Mesenchymal stem cell (in vitro differentiated cells and primary cell): ENCODE data around the gene EGFR.
A peak's percentile ranks its signal among the peaks of the same experiment; 100 is the strongest.

Experiments used
- DNase-seq: peaks from one replicate; pipeline ENCODE4 v3.0.0-alpha.2; 2013
- H2AFZ ChIP-seq: one replicate; pipeline ENCODE4 v1.6.1; 2013; ENCODE audit warnings: low read depth, mild to moderate bottlenecking, control low read depth, inconsistent platforms, low read length, moderate library complexity
- H2AK5ac ChIP-seq: 2 replicates; pipeline ENCODE4 v1.6.1; 2013; ENCODE audit warnings: low read length, moderate library complexity, mild to moderate bottlenecking, inconsistent platforms; ENCODE audit not compliant: severe bottlenecking
- H2BK120ac ChIP-seq: one replicate; pipeline ENCODE4 v1.6.1; 2013; ENCODE audit warnings: low read depth, mild to moderate bottlenecking, inconsistent platforms, low read length, moderate library complexity
- H2BK12ac ChIP-seq, 2 experiments: one replicate each; pipeline ENCODE4 v1.6.1; 2013; ENCODE audit warnings: inconsistent platforms in 2 of 2, low read length in 2 of 2, mild to moderate bottlenecking in 2 of 2, moderate library complexity in 2 of 2, control low read depth in 1 of 2
- H2BK15ac ChIP-seq: one replicate; pipeline ENCODE4 v1.6.1; 2013; ENCODE audit warnings: mild to moderate bottlenecking, low read depth, inconsistent platforms; ENCODE audit not compliant: poor library complexity, severe bottlenecking
- H2BK5ac ChIP-seq: 2 replicates; pipeline ENCODE4 v1.6.1; 2013; ENCODE audit warnings: low read depth, mild to moderate bottlenecking, low read length, control low read depth, inconsistent platforms; ENCODE audit not compliant: poor library complexity, severe bottlenecking
- H3K14ac ChIP-seq, 2 experiments: one replicate each; pipeline ENCODE4 v1.6.1; 2013; ENCODE audit warnings: inconsistent platforms in 2 of 2, low read length in 2 of 2, control low read depth in 1 of 2, mild to moderate bottlenecking in 1 of 2, moderate library complexity in 1 of 2
- H3K18ac ChIP-seq, 2 experiments: one replicate each; pipeline ENCODE4 v1.6.1; 2013; ENCODE audit warnings: inconsistent platforms in 2 of 2, low read length in 2 of 2, control low read depth in 1 of 2, low read depth in 1 of 2, mild to moderate bottlenecking in 1 of 2
- H3K23ac ChIP-seq, 2 experiments: one replicate each; pipeline ENCODE4 v1.6.1; 2013; ENCODE audit warnings: inconsistent platforms in 2 of 2, low read length in 2 of 2, mild to moderate bottlenecking in 2 of 2, moderate library complexity in 2 of 2, control low read depth in 1 of 2
- H3K27ac ChIP-seq: 2 replicates; pipeline ENCODE4 v1.5.1; 2013; ENCODE audit warnings: mild to moderate bottlenecking, moderate library complexity, low read length, control low read depth, inconsistent platforms; ENCODE audit not compliant: poor library complexity, severe bottlenecking
- H3K27me3 ChIP-seq, 2 experiments: 2 replicates each; pipeline versions ENCODE4 v1.6.1 to v1.7.0; 2013; ENCODE audit warnings: low read length in 2 of 2, mild to moderate bottlenecking in 2 of 2, moderate library complexity in 2 of 2, control low read depth in 1 of 2, inconsistent platforms in 1 of 2; ENCODE audit not compliant: control insufficient read depth in 1 of 2, insufficient read depth in 1 of 2
- H3K36me3 ChIP-seq, 2 experiments: 2 replicates each; pipeline versions ENCODE4 v1.6.1 to v1.7.0; 2013; ENCODE audit warnings: low read length in 2 of 2, control low read depth in 1 of 2, inconsistent platforms in 1 of 2, low read depth in 1 of 2, mild to moderate bottlenecking in 1 of 2; ENCODE audit not compliant: insufficient read depth in 2 of 2, control insufficient read depth in 1 of 2
- H3K4ac ChIP-seq, 2 experiments: one replicate each; pipeline ENCODE4 v1.6.1; 2013; ENCODE audit warnings: inconsistent platforms in 2 of 2, low read length in 2 of 2, mild to moderate bottlenecking in 2 of 2, moderate library complexity in 2 of 2, control low read depth in 1 of 2, low read depth in 1 of 2
- H3K4me1 ChIP-seq: 2 replicates; pipeline ENCODE4 v1.6.1; 2013; ENCODE audit warnings: low read depth, low read length, control low read depth; ENCODE audit not compliant: control insufficient read depth, insufficient read depth
- H3K4me2 ChIP-seq: 2 replicates; pipeline ENCODE4 v1.6.1; 2013; ENCODE audit warnings: low read length, mild to moderate bottlenecking, inconsistent platforms; ENCODE audit not compliant: poor library complexity, severe bottlenecking
- H3K4me3 ChIP-seq, 2 experiments: 2 replicates each; pipeline versions ENCODE4 v1.5.1 to v1.7.0; 2013; ENCODE audit warnings: low read length in 2 of 2, mild to moderate bottlenecking in 2 of 2, control low read depth in 1 of 2, low read depth in 1 of 2; ENCODE audit not compliant: insufficient read depth in 1 of 2
- H3K79me1 ChIP-seq: replicated peaks from 2 replicates; pipeline ENCODE4 v1.6.1; 2013; ENCODE audit warnings: mild to moderate bottlenecking, control low read depth, low read length, inconsistent platforms; ENCODE audit not compliant: poor library complexity, severe bottlenecking
- H3K9ac ChIP-seq: 2 replicates; pipeline ENCODE4 v1.7.0; 2013; ENCODE audit warnings: mild to moderate bottlenecking, low read length, moderate library complexity
- H3K9me3 ChIP-seq: 2 replicates; pipeline ENCODE4 v1.7.0; 2013; ENCODE audit warnings: mild to moderate bottlenecking, low read length; ENCODE audit not compliant: control insufficient read depth
- H4K8ac ChIP-seq: one replicate; pipeline ENCODE4 v1.6.1; 2013; ENCODE audit warnings: inconsistent platforms, mild to moderate bottlenecking, low read length, moderate library complexity
- H4K91ac ChIP-seq: one replicate; pipeline ENCODE4 v1.6.1; 2013; ENCODE audit warnings: mild to moderate bottlenecking, low read length, inconsistent platforms
- WGBS: methylation state at CpG from one replicate; pipeline ENCODE4 v1.1.7; 2013; ENCODE audit warnings: mixed read lengths; 5-methylcytosine and 5-hydroxymethylcytosine counted together

Gene EGFR

DNA sequence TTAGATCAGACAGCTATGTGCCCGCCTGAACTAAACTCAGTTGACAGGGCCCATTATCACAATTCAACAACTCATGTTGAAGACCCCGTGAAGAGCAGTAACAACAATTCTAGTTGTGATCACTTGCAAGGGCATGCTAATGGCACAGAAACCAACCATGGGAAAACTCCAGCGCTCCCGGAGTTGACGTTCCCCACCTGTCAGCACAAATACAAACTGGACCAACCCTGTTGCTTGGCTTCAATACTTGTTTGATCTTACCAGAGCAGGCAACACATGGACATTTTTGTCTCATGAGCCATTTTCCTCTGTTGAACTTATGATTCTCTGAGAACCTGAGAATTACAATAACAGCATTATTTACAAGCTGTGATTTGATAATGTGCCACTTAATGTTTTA lies 227.4 kb downstream of the EGFR start:
- 86% methylated on average over 5 of the region's 5 CpGs for WGBS

DNA sequence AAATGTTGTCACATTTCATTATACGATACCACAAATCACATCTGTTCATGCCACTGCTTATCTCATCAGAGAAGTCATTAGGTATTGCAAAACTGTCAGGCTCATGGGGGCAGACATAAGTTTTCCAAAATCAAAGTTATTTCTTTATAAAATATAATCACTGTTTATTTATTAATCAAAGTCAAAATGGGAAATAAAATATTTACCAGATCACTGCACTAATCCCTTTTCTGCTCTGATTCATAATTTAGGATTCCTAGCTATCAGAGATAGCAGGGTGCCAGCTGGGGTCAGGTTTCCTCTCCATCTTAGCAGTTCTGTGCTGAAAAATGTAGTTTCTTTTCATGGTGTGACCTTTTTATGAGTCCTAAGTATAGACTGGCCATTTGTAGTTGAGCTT lies 228.6 kb downstream of the EGFR start:
- no CpG with 5 or more reads among the region's 1 CpG for WGBS
- Histone ChIP-seq H2BK120ac (no peak overlapping the region), H2AFZ (no peak overlapping the region), H3K4me3 (no peak overlapping the region), H2BK12ac (no peak overlapping the region), H3K27ac (no peak overlapping the region), H3K4me1 (peaks cover 14% of the 10 kb centered on the region), H3K18ac (no peak overlapping the region), H3K9ac (no peak overlapping the region), H4K8ac (no peak overlapping the region), H3K9me3 (no peaks in the 10 kb centered on the region), H3K23ac (no peak overlapping the region), H3K36me3 (no peaks in the 10 kb centered on the region), H4K91ac (no peak overlapping the region), H3K4ac (no peak overlapping the region), H3K4me2 (no peak overlapping the region), H2BK15ac (no peak overlapping the region), H3K27me3 (no peaks in the 10 kb centered on the region), H3K14ac (no peak overlapping the region), H2BK5ac (no peak overlapping the region), H3K79me1 (no peaks in the 10 kb centered on the region), H2AK5ac (no peak overlapping the region)
- DNase-seq = no peak

More for the DNA sequence above, 227.4 kb downstream of the EGFR start:
- Histone ChIP-seq H2AK5ac (peak overlapping the region; percentile 26), H3K36me3 (no peaks in the 10 kb centered on the region), H3K27me3 (no peaks in the 10 kb centered on the region), H3K9ac (peak overlapping the region; percentile 44), H3K23ac (no peak overlapping the region), H2BK12ac (peak overlapping the region in 1 of 2 experiments; percentile 68), H2BK15ac (no peak overlapping the region), H3K4ac (no peak overlapping the region), H2BK120ac (no peak overlapping the region), H3K4me3 (no peak overlapping the region), H4K8ac (no peak overlapping the region), H3K14ac (no peak overlapping the region), H3K18ac (no peak overlapping the region), H3K4me1 (peaks cover 15% of the 10 kb centered on the region), H2AFZ (no peak overlapping the region), H2BK5ac (no peak overlapping the region), H3K4me2 (no peak overlapping the region), H3K27ac (no peak overlapping the region), H3K9me3 (no peaks in the 10 kb centered on the region), H3K79me1 (no peaks in the 10 kb centered on the region), H4K91ac (no peak overlapping the region)
- no peak for DNase-seq

DNA sequence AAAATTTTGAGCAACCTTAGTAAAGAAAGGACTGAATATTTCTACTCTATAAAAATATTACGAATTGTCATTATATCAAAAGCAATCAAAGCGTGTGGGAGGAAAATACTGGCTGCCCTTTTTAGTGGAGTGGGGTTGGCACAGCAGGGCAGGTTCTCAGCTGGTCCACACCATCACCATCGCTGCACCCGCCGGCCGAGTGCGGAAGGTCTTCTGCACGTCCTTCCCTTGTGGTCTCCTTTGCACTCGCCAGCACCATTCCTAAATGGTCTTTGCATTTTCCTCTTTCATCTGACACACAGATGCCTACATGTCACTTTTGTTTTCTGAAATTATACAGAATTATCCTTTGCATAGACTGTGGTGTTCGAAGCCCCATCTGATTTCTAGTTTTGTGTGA lies 229.7 kb downstream of the EGFR start:
- H3K14ac ChIP-seq = no peak overlapping the region
- H3K23ac ChIP-seq = no peak overlapping the region
- no peaks in the 10 kb centered on the region for H3K9me3 ChIP-seq
- no peak overlapping the region for H2BK5ac ChIP-seq
- WGBS = 99% methylated on average over 10 of the region's 10 CpGs
- no peak overlapping the region for H2AK5ac ChIP-seq
- H3K4me3 ChIP-seq = no peak overlapping the region
- H3K79me1 ChIP-seq = no peaks in the 10 kb centered on the region
- no peak for DNase-seq
- H2AFZ ChIP-seq = no peak overlapping the region
- no peak overlapping the region for H3K4ac ChIP-seq
- no peaks in the 10 kb centered on the region for H3K36me3 ChIP-seq
- no peak overlapping the region for H4K91ac ChIP-seq
- no peak overlapping the region for H4K8ac ChIP-seq
- H3K18ac ChIP-seq = no peak overlapping the region
- no peak overlapping the region for H3K4me2 ChIP-seq
- H2BK12ac ChIP-seq = no peak overlapping the region
- no peaks in the 10 kb centered on the region for H3K27me3 ChIP-seq
- no peak overlapping the region for H2BK120ac ChIP-seq
- no peak overlapping the region for H2BK15ac ChIP-seq
- no peak overlapping the region for H3K27ac ChIP-seq
- H3K4me1 ChIP-seq = peaks cover 13% of the 10 kb centered on the region
- H3K9ac ChIP-seq = no peak overlapping the region

DNA sequence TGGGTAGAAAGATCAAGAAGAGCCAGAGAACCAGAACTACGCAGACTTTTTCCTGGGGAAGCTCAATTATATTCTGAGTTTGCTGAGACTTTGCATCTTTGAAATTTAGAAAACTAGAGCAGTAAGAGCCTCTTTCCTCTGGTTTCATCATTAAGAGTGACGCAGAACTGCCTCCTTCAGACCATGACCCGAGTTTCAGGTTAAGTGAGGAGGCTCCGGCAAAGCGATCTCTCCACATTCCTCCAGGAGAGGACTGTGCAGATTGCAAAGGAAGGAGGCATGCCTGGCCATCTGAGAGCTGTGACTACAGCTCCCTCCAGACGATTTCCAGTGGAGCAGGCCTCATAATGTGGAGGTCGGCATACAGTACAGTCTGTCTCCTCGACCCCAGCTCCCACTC lies 230.5 kb downstream of the EGFR start:
- no peak overlapping the region for H4K91ac ChIP-seq
- H3K27ac ChIP-seq = no peak overlapping the region
- H2BK12ac ChIP-seq = no peak overlapping the region
- H2BK120ac ChIP-seq = no peak overlapping the region
- no peak overlapping the region for H3K9ac ChIP-seq
- peaks cover 14% of the 10 kb centered on the region for H3K4me1 ChIP-seq
- H3K27me3 ChIP-seq = no peaks in the 10 kb centered on the region
- H3K14ac ChIP-seq = no peak overlapping the region
- no peak overlapping the region for H2BK5ac ChIP-seq
- 84% methylated on average over 8 of the region's 8 CpGs for WGBS
- H3K4me2 ChIP-seq = no peak overlapping the region
- no peak overlapping the region for H3K4me3 ChIP-seq
- no peak overlapping the region for H3K4ac ChIP-seq
- H2BK15ac ChIP-seq = no peak overlapping the region
- H4K8ac ChIP-seq = no peak overlapping the region
- no peaks in the 10 kb centered on the region for H3K79me1 ChIP-seq
- H3K36me3 ChIP-seq = no peaks in the 10 kb centered on the region
- DNase-seq = peak; percentile 53
- H2AK5ac ChIP-seq = no peak overlapping the region
- H3K23ac ChIP-seq = no peak overlapping the region
- no peak overlapping the region for H3K18ac ChIP-seq
- H2AFZ ChIP-seq = peak overlapping the region; percentile 44
- H3K9me3 ChIP-seq = no peaks in the 10 kb centered on the region
